ENCODE results near the gene FLT3LG. TPM values are rescaled to one million over a fixed set of nuclear protein-coding genes. Genes with fewer than 3 reads are reported as not detected.

FLT3LG gene
- total and polyA plus RNA-seq, 2 of the 8 experiments (the other 6 are each of a cell fraction or from before 2014, with no cell fraction given) = 1.6 to 3.2 TPM

- TF ChIP-seq CBX5 (IDR thresholded peaks at IDR 0.05; ENCODE audit: low read depth, low read length) = no peak
- no peak for TF ChIP-seq BACH1 (IDR thresholded peaks at IDR 0.05; ENCODE audit: low read length)
- TF ChIP-seq ASH2L (IDR thresholded peaks at IDR 0.05; ENCODE audit: low read length) = no peak
- TF ChIP-seq GABPA (IDR thresholded peaks at IDR 0.05; ENCODE audit: borderline replicate concordance, insufficient read depth, low read length) = no peak
These were observed 8.6 kb upstream of the FLT3LG start (continued) for GRCh38 chr19:49465371-49465770.

Measured in H1 (cell line).